NB4 (cell line): Measurements from ENCODE around the gene CA9.

Experiments used
- MAX ChIP-seq: IDR thresholded peaks from 2 replicates; pipeline ENCODE4 v1.6.1; 2011; ENCODE audit warnings: low read depth, low read length
- TF ChIP-seq, protein P1 (sequence below): IDR thresholded peaks from one replicate; pipeline ENCODE4 v1.5.1; 2012; ENCODE audit warnings: low read depth, low read length

GRCh38 chr9:35650341-35651158 lies 23.2 kb upstream of the CA9 start, which contains the start of gene SIT1:
- TF ChIP-seq, protein P1, sequence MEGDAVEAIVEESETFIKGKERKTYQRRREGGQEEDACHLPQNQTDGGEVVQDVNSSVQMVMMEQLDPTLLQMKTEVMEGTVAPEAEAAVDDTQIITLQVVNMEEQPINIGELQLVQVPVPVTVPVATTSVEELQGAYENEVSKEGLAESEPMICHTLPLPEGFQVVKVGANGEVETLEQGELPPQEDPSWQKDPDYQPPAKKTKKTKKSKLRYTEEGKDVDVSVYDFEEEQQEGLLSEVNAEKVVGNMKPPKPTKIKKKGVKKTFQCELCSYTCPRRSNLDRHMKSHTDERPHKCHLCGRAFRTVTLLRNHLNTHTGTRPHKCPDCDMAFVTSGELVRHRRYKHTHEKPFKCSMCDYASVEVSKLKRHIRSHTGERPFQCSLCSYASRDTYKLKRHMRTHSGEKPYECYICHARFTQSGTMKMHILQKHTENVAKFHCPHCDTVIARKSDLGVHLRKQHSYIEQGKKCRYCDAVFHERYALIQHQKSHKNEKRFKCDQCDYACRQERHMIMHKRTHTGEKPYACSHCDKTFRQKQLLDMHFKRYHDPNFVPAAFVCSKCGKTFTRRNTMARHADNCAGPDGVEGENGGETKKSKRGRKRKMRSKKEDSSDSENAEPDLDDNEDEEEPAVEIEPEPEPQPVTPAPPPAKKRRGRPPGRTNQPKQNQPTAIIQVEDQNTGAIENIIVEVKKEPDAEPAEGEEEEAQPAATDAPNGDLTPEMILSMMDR, result no peak
- TF ChIP-seq MAX, result no peak
